SK-N-MC (cell line): ENCODE data around the gene UFSP1.

Experiments used
- DNase-seq: peaks from one replicate; pipeline ENCODE4 v3.0.0-alpha.2; 2011; ENCODE audit warnings: low read depth, low spot score
- H3K27ac ChIP-seq: fragments of 200-600 bp; sonication (generic); 2 replicates; pipeline ENCODE4 v1.5.1; 2016; ENCODE audit warnings: mixed run types
- H3K36me3 ChIP-seq: fragments of 200-600 bp; sonication (generic); 2 replicates; pipeline ENCODE4 v1.6.1; 2017; ENCODE audit warnings: antibody characterized with exemption, low read length, mixed read lengths; ENCODE audit not compliant: insufficient read depth
- H3K4me3 ChIP-seq: fragments of 200-600 bp; sonication (generic); 2 replicates; pipeline ENCODE4 v1.5.1; 2016
- H3K9ac ChIP-seq: fragments of 200-600 bp; sonication (generic); 2 replicates; pipeline ENCODE4 v1.8.0; 2017; ENCODE audit warnings: mixed run types, mixed read lengths; ENCODE audit not compliant: insufficient read length
- H3K9me3 ChIP-seq: fragments of 200-600 bp; sonication (generic); 2 replicates; pipeline ENCODE4 v1.6.1; 2017; ENCODE audit warnings: low read depth, mild to moderate bottlenecking, antibody characterized with exemption, low read length, moderate library complexity, mixed read lengths
- EZH2 ChIP-seq: fragments of 200-600 bp; sonication (generic); IDR thresholded peaks from one replicate; pipeline ENCODE4 v1.6.1; 2017; ENCODE audit warnings: antibody characterized with exemption
- FOXP2 ChIP-seq: optimal IDR thresholded peaks from 2 replicates; pipeline ENCODE3; 2011; ENCODE audit warnings: mild to moderate bottlenecking, moderate library complexity; ENCODE audit not compliant: insufficient read depth; ENCODE audit errors: extremely low read length, control extremely low read depth
- POLR2AphosphoS5 ChIP-seq: IDR thresholded peaks from 2 replicates; pipeline ENCODE4 v1.6.1; 2012; ENCODE audit warnings: mild to moderate bottlenecking, low read depth, low read length, borderline replicate concordance

The UFSP1 gene

DNA sequence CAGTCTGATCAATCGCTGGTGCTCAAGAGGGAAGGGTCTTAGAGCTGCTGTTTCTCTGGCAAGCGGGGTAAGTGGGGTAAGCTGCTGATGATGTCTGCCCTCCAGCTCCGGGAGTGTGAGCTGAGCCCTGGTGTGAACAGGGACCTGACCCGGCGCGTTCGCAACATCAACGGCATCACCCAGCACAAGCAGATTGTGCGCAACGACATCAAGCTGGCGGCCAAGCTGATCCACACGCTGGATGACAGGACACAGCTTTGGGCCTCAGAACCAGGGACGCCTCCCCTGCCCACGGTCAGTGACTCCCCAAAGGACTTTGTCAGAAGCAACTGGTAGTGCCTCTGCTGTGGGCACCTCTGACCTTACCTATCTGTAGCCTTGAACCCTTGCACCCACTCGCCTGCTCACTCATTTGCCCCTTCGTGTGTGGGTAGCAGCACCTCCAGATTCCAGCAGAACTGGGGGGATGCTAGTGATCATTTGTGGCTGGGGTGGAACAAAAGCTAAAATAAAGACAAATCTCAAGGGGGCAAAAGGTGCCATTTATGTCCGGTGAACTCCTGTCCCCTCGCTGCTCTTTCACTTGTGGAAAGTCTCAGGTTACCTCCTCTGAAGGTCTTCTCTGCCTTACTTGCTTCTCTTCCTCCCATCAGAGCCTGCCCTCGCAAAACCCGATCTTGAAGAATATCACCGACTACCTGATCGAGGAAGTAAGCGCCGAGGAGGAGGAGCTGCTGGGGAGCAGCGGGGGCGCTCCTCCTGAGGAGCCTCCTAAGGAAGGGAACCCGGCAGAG lies 3.2 kb downstream of the UFSP1 start:
- TF ChIP-seq EZH2 (no peak), FOXP2 (no peak), POLR2AphosphoS5 (no peak; the same call in 1 of the 2 replicates)
- DNase-seq: no peak
- Histone ChIP-seq H3K9ac (no peak overlapping the region), H3K36me3 (peaks cover 77% of the 10 kb centered on the region), H3K9me3 (no peaks in the 10 kb centered on the region), H3K4me3 (no peak overlapping the region), H3K27ac (no peak overlapping the region; the same call in 1 of the 2 replicates)

DNA sequence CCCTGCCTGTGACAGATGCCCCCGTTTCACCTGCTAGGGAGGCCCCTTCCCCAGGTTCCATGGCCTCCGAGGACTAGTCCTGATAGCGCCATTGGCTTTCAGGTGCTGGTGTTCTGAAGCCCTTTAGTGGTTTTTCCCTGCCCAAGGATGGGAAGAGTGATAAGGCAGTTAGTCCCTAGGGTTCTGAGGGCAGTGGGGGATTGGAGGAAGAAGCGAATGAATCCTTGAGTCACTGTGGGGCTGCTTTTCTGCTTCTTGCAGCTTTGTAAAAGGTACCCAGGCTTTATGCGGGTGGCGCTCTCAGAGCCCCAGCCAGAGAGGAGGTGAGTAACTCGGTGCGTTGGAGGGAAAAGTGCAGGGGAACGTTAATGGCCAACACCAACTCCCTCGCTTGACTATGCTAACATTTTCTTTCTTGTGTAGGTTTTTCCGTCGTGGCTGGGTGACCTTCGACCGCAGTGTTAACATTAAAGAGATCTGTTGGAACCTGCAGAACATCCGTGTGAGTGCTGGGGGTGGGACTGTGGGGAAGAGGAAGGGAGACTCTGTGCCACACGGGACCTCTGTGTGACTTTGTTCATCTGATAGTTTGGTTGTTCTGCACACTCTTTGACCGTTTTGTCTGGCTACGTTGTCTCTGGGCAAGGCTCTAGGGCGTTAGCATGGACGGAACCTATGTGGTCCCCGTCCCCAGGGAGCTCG lies 3.9 kb downstream of the UFSP1 start:
- Histone ChIP-seq H3K4me3 (no peak overlapping the region), H3K36me3 (peaks cover 85% of the 10 kb centered on the region), H3K9ac (no peak overlapping the region), H3K27ac (no peak overlapping the region; the same call in 1 of the 2 replicates), H3K9me3 (no peaks in the 10 kb centered on the region)
- DNase-seq: no peak
- no peak for TF ChIP-seq FOXP2
- no peak for TF ChIP-seq EZH2
- no peak for TF ChIP-seq POLR2AphosphoS5

DNA sequence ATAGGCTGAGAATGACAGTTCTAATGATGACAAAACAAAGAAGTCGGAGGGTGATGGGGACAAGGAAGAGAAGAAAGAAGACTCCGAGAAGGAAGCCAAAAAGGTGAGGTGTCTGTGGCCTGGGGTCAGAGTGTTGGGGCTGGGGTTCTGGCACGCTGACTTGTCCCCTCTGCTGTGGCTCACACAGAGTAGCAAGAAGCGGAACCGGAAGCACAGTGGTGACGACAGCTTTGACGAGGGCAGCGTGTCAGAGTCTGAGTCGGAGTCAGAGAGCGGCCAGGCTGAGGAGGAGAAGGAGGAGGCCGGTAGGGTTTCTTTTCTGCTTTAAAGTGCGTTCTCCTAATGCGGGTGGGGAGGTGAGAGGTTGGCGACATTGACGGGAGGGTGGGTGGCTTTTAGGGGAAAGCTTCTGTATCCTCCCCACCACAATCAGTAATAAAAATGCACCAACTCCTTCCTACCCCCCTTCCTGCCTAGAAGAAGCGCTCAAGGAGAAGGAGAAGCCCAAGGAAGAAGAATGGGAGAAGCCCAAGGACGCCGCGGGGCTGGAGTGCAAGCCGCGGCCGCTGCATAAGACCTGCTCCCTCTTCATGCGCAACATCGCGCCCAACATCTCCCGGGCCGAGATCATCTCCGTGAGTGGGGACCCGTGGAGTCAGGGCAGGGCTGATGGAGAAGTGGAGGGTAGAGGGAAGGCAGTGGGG lies 4.6 kb downstream of the UFSP1 start:
- Histone ChIP-seq H3K36me3 (peaks cover 91% of the 10 kb centered on the region), H3K27ac (no peak overlapping the region), H3K4me3 (no peak overlapping the region), H3K9me3 (no peaks in the 10 kb centered on the region), H3K9ac (no peak overlapping the region)
- no peak for DNase-seq
- TF ChIP-seq POLR2AphosphoS5 (no peak; the same call in 1 of the 2 replicates), FOXP2 (no peak), EZH2 (no peak)

DNA sequence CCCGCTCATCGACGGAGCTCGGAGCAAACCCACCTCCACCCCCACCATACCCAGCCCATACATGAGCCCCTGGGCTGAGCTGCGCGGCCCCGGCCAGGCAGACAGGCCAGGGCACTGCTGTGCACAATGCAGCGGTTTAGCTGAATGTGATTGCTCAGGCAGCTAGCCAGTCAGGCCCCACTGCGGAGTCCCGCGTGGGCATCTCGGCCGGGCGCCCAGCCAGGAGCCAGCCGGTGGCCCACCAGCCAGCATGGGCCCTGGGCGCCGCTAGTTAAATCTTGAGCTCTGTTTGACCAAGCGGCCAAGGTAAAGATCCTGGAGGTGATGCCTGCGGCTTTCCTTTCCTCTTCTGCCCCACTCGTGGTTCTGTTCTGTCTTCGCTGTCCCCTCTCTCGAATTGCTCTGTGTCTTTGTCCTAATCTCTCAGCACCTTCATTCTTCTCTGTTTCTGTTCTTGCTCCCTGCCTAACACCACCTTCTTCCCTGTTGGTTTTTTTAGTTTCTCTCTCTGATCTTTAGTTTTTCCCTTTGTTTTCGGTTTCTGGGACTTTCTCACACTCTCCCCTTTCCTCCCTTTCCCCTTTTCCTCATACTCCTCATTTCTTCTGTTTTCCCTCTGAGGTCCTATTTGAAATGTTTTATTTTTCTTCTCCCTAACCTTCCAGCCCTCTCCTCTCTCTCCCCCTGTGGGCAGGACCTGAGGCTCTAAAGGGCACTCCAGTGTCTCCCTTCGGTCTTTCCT lies 6.6 kb downstream of the UFSP1 start:
- no peaks in the 10 kb centered on the region for H3K9me3 ChIP-seq
- peaks cover 99% of the 10 kb centered on the region for H3K36me3 ChIP-seq
- no peak overlapping the region for H3K4me3 ChIP-seq
- no peak for DNase-seq
- TF ChIP-seq POLR2AphosphoS5: no peak
- no peak for TF ChIP-seq FOXP2
- TF ChIP-seq EZH2: no peak
- H3K9ac ChIP-seq: no peak overlapping the region
- 0 out of 2 replicates have a peak overlapping the region, but pooled peaks have one; percentile 42 for H3K27ac ChIP-seq

DNA sequence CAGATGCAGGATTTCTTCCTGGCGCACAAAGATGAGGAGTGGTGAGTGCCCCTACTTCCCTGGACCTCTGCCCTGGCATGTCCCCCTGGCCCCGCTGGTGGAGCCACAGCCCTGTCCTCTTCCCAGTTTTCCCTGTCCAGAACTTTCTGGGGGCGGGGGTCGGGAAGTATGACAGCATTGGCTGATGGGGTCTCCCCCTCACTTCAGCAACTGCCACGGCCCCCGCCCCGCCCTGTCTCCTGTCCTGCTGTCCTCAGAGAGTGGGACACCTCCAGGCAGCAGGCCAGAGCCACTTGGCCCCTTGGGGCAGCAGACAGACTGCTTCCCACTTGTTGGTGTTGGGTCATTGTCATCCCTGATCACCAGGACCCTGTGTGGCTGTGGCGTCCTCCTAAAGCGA lies 7.3 kb downstream of the UFSP1 start:
- no peak overlapping the region for H3K27ac ChIP-seq
- H3K9me3 ChIP-seq: no peaks in the 10 kb centered on the region
- no peak for TF ChIP-seq POLR2AphosphoS5
- no peak for TF ChIP-seq FOXP2
- TF ChIP-seq EZH2: no peak
- no peak overlapping the region for H3K9ac ChIP-seq
- H3K36me3 ChIP-seq: peaks cover 99% of the 10 kb centered on the region
- DNase-seq: no peak
- H3K4me3 ChIP-seq: no peak overlapping the region

DNA sequence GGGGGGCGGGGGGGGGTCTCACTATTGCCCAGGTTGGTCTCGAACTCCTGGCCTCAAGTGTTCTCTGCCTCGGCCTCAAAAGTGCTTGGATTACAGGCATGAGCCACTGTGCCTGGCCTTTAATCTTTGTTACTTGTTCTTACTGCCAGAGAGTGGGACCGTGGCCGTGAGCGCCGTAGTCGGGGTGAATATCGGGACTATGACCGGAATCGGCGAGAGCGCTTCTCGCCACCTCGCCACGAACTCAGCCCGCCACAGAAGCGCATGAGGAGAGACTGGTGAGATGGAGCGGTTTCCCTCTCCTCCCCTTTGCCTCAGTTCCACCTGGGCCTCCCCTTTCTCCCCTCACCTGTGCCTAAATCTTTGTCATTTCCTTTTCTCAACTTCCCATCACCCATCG lies 8.4 kb downstream of the UFSP1 start:
- Histone ChIP-seq H3K27ac (no peak overlapping the region), H3K9ac (no peak overlapping the region)
- TF ChIP-seq FOXP2: no peak
- no peak for TF ChIP-seq POLR2AphosphoS5
- TF ChIP-seq EZH2: no peak

DNA sequence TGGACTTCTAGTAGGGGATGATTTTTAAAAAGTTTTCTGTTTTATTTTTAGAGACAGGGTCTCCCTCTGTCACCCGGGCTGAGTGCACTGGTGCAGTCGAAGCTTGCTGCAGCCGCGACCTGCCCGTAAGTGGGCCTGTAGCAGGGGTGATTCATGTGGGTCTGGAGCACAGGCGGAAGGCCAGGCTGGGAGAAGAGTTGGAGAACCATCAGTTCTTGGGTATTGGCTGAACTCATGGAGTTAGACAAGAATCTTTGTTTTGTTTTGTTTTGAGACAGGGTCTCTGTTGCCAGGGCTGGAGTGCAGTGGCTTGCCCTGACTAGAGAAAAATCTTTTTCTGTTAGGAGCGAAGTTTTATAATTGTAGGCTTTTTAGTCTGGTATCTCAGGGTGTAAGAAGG lies 8.9 kb downstream of the UFSP1 start:
- peaks cover 98% of the 10 kb centered on the region for H3K36me3 ChIP-seq
- H3K27ac ChIP-seq: no peak overlapping the region
- no peak for DNase-seq
- no peak overlapping the region for H3K9ac ChIP-seq
- H3K9me3 ChIP-seq: no peaks in the 10 kb centered on the region
- H3K4me3 ChIP-seq: no peak overlapping the region
- TF ChIP-seq EZH2: no peak
- TF ChIP-seq POLR2AphosphoS5: no peak
- TF ChIP-seq FOXP2: no peak

More for the DNA sequence above, 8.4 kb downstream of the UFSP1 start:
- DNase-seq: no peak
- no peak overlapping the region for H3K4me3 ChIP-seq
- H3K36me3 ChIP-seq: peaks cover 99% of the 10 kb centered on the region
- H3K9me3 ChIP-seq: no peaks in the 10 kb centered on the region
